ENCODE results near the gene ANKRD2. TPM values are rescaled to one million over a fixed set of nuclear protein-coding genes. Genes with fewer than 3 reads are reported as not detected.

The ANKRD2 gene
- total and polyA plus RNA-seq, 2 experiments from 2014 or later, result not detected

- Histone ChIP-seq H3K4me3 (no peak overlapping the region), H3K4me2 (ENCODE audit: unreplicated experiment) (no peak overlapping the region), H3F3A (ENCODE audit: insufficient read depth) (no peaks in the 10 kb centered on the region), H3K79me2 (ENCODE audit: insufficient read depth) (no peaks in the 10 kb centered on the region), H4K20me1 (ENCODE audit: insufficient read depth) (no peaks in the 10 kb centered on the region), H3K27ac (no peak overlapping the region), H3K36me3 (ENCODE audit: low read depth) (no peaks in the 10 kb centered on the region), H3K9ac (no peak overlapping the region), H3K27me3 (replicated peaks; ENCODE audit: insufficient read depth) (no peaks in the 10 kb centered on the region), H2AFZ (no peak overlapping the region), H3K4me1 (ENCODE audit: insufficient read depth) (peaks cover 4% of the 10 kb centered on the region; the same call in 1 of the 2 replicates), H3K9me3 (ENCODE audit: low read depth) (no peaks in the 10 kb centered on the region), H3K9me2 (ENCODE audit: insufficient read depth) (no peaks in the 10 kb centered on the region)
- TF ChIP-seq EZH2phosphoT487 (IDR thresholded peaks at IDR 0.05; ENCODE audit: insufficient read depth, low read depth), result no peak
- TF ChIP-seq EZH2 (IDR thresholded peaks at IDR 0.05; ENCODE audit: insufficient read depth, poor library complexity, severe bottlenecking), result no peak
- in situ Hi-C loops (cut with MboI), result no loop called here
- WGBS, 2 experiments (ENCODE audit: low coverage in 1 of 2, low lambda C conversion rate in 2 of 2, missing lambda C conversion rate in 2 of 2), result 74 to 80% methylated on average over 9 of the region's 9 CpGs
- no peak for DNase-seq
These were observed 8.1 kb downstream of the ANKRD2 start for GRCh38 chr10:97580421-97581367.

- no peaks in the 10 kb centered on the region for H3K27me3 ChIP-seq (replicated peaks; ENCODE audit: insufficient read depth)
- no peaks in the 10 kb centered on the region for H3K36me3 ChIP-seq (ENCODE audit: low read depth)
- H3K27ac ChIP-seq, result no peak overlapping the region
- TF ChIP-seq EZH2phosphoT487 (IDR thresholded peaks at IDR 0.05; ENCODE audit: insufficient read depth, low read depth) (no peak), EZH2 (IDR thresholded peaks at IDR 0.05; ENCODE audit: insufficient read depth, poor library complexity, severe bottlenecking) (no peak)
- no peak overlapping the region for H3K4me3 ChIP-seq
- H3K4me1 ChIP-seq (ENCODE audit: insufficient read depth), result peaks cover 4% of the 10 kb centered on the region; the same call in 1 of the 2 replicates
- H3K79me2 ChIP-seq (ENCODE audit: insufficient read depth), result no peaks in the 10 kb centered on the region
- WGBS, 2 experiments (ENCODE audit: low coverage in 1 of 2, low lambda C conversion rate in 2 of 2, missing lambda C conversion rate in 2 of 2), result 93 to 97% methylated on average over 6 to 8 of the region's 8 CpGs
- in situ Hi-C loops (cut with MboI), result no loop called here
- H4K20me1 ChIP-seq (ENCODE audit: insufficient read depth), result no peaks in the 10 kb centered on the region
- no peak overlapping the region for H3K9ac ChIP-seq
- H3K4me2 ChIP-seq (ENCODE audit: unreplicated experiment), result no peak overlapping the region
- no peak for DNase-seq
- no peak overlapping the region for H2AFZ ChIP-seq
- no peaks in the 10 kb centered on the region for H3F3A ChIP-seq (ENCODE audit: insufficient read depth)
- no peaks in the 10 kb centered on the region for H3K9me2 ChIP-seq (ENCODE audit: insufficient read depth)
- no peaks in the 10 kb centered on the region for H3K9me3 ChIP-seq (ENCODE audit: low read depth)
These were observed 9.6 kb downstream of the ANKRD2 start for GRCh38 chr10:97582169-97582568.

- Histone ChIP-seq H3K4me1 (ENCODE audit: insufficient read depth) (peaks cover 4% of the 10 kb centered on the region; the same call in 1 of the 2 replicates), H3K27me3 (replicated peaks; ENCODE audit: insufficient read depth) (no peaks in the 10 kb centered on the region), H3K27ac (no peak overlapping the region), H3K9me2 (ENCODE audit: insufficient read depth) (no peaks in the 10 kb centered on the region), H2AFZ (peak overlapping the region; percentile 69), H4K20me1 (ENCODE audit: insufficient read depth) (no peaks in the 10 kb centered on the region), H3F3A (ENCODE audit: insufficient read depth) (no peaks in the 10 kb centered on the region), H3K4me2 (ENCODE audit: unreplicated experiment) (no peak overlapping the region), H3K36me3 (ENCODE audit: low read depth) (no peaks in the 10 kb centered on the region), H3K79me2 (ENCODE audit: insufficient read depth) (no peaks in the 10 kb centered on the region), H3K9ac (no peak overlapping the region), H3K4me3 (no peak overlapping the region), H3K9me3 (ENCODE audit: low read depth) (no peaks in the 10 kb centered on the region)
- TF ChIP-seq EZH2 (IDR thresholded peaks at IDR 0.05; ENCODE audit: insufficient read depth, poor library complexity, severe bottlenecking) (no peak), EZH2phosphoT487 (IDR thresholded peaks at IDR 0.05; ENCODE audit: insufficient read depth, low read depth) (no peak)
- WGBS, 2 experiments (ENCODE audit: low coverage in 1 of 2, low lambda C conversion rate in 2 of 2, missing lambda C conversion rate in 2 of 2), result 80 to 83% methylated on average over 6 to 11 of the region's 13 CpGs
- in situ Hi-C loops (cut with MboI), result no loop called here
- no peak for DNase-seq
These were observed 10.9 kb downstream of the ANKRD2 start for GRCh38 chr10:97583476-97583875.

GRCh38 chr10:97584060-97584797 lies 11.7 kb downstream of the ANKRD2 start, which contains the start of gene HOGA1:
TSS of gene HOGA1 (plus strand) at chr10:97584389. CDS start at chr10:97584704, 315 bp downstream.
- Histone ChIP-seq H3F3A (ENCODE audit: insufficient read depth) (no peaks in the 10 kb centered on the region), H3K9me3 (ENCODE audit: low read depth) (no peaks in the 10 kb centered on the region), H3K4me3 (no peak within 1 kb of the TSS), H4K20me1 (ENCODE audit: insufficient read depth) (no peaks in the 10 kb centered on the region), H3K4me2 (ENCODE audit: unreplicated experiment) (no peak within 1 kb of the TSS), H3K79me2 (ENCODE audit: insufficient read depth) (no peaks in the 10 kb centered on the region), H3K9ac (no peak within 1 kb of the TSS), H3K27ac (no peak within 1 kb of the TSS), H3K9me2 (ENCODE audit: insufficient read depth) (no peaks in the 10 kb centered on the region), H2AFZ (peak within 1 kb of the TSS; percentile 69), H3K36me3 (ENCODE audit: low read depth) (no peaks in the 10 kb centered on the region), H3K4me1 (ENCODE audit: insufficient read depth) (peaks cover 4% of the 10 kb centered on the region; the same call in 1 of the 2 replicates), H3K27me3 (replicated peaks; ENCODE audit: insufficient read depth) (no peaks in the 10 kb centered on the region)
- TF ChIP-seq EZH2phosphoT487 (IDR thresholded peaks at IDR 0.05; ENCODE audit: insufficient read depth, low read depth) (no peak), EZH2 (IDR thresholded peaks at IDR 0.05; ENCODE audit: insufficient read depth, poor library complexity, severe bottlenecking) (no peak)
- in situ Hi-C loops (cut with MboI), result no loop called here
- peak; percentile 62 for DNase-seq
- WGBS, 2 experiments (ENCODE audit: low coverage in 1 of 2, low lambda C conversion rate in 2 of 2, missing lambda C conversion rate in 2 of 2), result 28 to 29% methylated on average over 5 of the region's 5 CpGs

Data from GM23248 (cell line).